ENCODE data around the gene IVNS1ABP.

DNA sequence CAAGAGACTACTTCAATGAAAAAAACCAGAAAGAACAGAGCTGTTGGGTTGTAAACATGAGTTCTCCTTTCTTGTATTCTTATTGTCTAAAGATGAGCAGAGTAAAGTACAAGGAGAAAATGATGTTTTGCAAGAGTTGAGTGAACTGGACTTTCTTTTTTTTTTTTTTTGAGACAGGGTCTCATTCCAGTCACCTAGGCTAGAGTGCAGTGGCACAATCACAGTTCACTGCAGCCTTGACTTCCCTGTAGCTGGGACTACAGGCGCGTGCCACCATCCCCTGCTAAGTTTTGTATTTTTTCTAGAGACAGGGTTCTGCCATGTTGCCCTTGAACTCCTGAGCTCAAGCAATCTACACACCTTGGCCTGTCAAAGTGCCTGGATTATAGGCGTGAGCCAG is 7.1 kb upstream of the IVNS1ABP start:
- TF ChIP-seq, protein P1, sequence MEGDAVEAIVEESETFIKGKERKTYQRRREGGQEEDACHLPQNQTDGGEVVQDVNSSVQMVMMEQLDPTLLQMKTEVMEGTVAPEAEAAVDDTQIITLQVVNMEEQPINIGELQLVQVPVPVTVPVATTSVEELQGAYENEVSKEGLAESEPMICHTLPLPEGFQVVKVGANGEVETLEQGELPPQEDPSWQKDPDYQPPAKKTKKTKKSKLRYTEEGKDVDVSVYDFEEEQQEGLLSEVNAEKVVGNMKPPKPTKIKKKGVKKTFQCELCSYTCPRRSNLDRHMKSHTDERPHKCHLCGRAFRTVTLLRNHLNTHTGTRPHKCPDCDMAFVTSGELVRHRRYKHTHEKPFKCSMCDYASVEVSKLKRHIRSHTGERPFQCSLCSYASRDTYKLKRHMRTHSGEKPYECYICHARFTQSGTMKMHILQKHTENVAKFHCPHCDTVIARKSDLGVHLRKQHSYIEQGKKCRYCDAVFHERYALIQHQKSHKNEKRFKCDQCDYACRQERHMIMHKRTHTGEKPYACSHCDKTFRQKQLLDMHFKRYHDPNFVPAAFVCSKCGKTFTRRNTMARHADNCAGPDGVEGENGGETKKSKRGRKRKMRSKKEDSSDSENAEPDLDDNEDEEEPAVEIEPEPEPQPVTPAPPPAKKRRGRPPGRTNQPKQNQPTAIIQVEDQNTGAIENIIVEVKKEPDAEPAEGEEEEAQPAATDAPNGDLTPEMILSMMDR (IDR thresholded peaks at IDR 0.05; ENCODE audit: insufficient read depth, low read length), result no peak
- TF ChIP-seq POLR2AphosphoS5 (IDR thresholded peaks at IDR 0.05; ENCODE audit: low read depth), result no peak
- TF ChIP-seq, protein P2, sequence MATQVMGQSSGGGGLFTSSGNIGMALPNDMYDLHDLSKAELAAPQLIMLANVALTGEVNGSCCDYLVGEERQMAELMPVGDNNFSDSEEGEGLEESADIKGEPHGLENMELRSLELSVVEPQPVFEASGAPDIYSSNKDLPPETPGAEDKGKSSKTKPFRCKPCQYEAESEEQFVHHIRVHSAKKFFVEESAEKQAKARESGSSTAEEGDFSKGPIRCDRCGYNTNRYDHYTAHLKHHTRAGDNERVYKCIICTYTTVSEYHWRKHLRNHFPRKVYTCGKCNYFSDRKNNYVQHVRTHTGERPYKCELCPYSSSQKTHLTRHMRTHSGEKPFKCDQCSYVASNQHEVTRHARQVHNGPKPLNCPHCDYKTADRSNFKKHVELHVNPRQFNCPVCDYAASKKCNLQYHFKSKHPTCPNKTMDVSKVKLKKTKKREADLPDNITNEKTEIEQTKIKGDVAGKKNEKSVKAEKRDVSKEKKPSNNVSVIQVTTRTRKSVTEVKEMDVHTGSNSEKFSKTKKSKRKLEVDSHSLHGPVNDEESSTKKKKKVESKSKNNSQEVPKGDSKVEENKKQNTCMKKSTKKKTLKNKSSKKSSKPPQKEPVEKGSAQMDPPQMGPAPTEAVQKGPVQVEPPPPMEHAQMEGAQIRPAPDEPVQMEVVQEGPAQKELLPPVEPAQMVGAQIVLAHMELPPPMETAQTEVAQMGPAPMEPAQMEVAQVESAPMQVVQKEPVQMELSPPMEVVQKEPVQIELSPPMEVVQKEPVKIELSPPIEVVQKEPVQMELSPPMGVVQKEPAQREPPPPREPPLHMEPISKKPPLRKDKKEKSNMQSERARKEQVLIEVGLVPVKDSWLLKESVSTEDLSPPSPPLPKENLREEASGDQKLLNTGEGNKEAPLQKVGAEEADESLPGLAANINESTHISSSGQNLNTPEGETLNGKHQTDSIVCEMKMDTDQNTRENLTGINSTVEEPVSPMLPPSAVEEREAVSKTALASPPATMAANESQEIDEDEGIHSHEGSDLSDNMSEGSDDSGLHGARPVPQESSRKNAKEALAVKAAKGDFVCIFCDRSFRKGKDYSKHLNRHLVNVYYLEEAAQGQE (IDR thresholded peaks at IDR 0.05; ENCODE audit: insufficient replicate concordance, low read depth), result no peak
- no peak for TF ChIP-seq GABPA (IDR thresholded peaks at IDR 0.05; ENCODE audit: low read depth)
- no peak for TF ChIP-seq SPI1 (IDR thresholded peaks at IDR 0.05; ENCODE audit: borderline replicate concordance, low read depth)
